ENCODE measurements around the gene PDE4D.

PDE4D gene

DNA sequence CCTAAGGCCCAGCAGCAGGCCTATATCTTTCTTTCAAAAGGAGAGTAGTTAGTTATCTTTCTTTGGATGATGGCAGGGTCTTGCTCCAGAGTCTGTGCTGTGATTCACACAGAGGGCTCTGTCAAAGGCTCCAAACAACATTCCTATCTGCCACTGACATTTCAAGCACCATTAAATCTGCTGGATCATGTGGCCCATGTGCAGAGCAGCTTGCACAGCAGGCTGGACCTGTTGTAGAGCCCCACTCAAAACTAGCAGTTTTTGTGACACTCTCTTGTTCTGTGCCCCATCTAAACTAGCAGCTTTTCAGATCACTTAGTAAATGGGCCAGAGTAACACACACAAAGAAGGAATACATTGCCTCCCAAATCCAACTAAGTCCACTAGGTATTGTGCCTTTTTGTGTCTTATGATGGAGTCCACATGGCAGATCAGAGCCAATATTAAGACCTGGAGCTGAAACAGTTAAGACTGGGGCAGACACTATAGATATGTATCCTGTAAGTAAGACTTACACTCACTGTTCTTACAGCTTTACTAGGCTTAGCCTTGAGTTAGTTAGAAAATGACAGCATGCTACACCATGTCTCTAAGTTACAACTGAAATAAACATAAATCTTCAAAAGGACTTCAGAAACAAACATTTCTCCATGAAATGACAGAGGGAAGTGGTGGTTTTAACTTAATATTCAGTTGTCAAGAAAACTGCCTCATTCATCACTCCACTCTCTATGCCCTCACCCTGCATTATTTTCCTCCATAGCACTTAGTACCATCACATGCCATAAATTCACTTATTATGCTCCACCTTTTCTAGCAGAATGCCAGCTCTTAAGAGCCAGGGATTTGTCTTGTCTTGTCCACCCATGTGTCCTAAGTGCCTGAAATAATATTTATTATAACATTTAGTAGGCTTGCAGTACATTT is 909.7 kb downstream of the PDE4D start:
- no peak for DNase-seq (ENCODE audit: low read depth in 1 of 2, low spot score in 1 of 2)
- H3K27ac ChIP-seq (replicated peaks), result no peak overlapping the region
- H3K27me3 ChIP-seq (ENCODE audit: insufficient read depth, poor library complexity, severe bottlenecking), result no peaks in the 10 kb centered on the region
- H3K4me3 ChIP-seq (replicated peaks; ENCODE audit: insufficient read depth, low read length), result no peak overlapping the region
- TF ChIP-seq, protein P1, sequence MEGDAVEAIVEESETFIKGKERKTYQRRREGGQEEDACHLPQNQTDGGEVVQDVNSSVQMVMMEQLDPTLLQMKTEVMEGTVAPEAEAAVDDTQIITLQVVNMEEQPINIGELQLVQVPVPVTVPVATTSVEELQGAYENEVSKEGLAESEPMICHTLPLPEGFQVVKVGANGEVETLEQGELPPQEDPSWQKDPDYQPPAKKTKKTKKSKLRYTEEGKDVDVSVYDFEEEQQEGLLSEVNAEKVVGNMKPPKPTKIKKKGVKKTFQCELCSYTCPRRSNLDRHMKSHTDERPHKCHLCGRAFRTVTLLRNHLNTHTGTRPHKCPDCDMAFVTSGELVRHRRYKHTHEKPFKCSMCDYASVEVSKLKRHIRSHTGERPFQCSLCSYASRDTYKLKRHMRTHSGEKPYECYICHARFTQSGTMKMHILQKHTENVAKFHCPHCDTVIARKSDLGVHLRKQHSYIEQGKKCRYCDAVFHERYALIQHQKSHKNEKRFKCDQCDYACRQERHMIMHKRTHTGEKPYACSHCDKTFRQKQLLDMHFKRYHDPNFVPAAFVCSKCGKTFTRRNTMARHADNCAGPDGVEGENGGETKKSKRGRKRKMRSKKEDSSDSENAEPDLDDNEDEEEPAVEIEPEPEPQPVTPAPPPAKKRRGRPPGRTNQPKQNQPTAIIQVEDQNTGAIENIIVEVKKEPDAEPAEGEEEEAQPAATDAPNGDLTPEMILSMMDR (IDR thresholded peaks at IDR 0.05; ENCODE audit: insufficient read depth, low read length), result no peak

DNA sequence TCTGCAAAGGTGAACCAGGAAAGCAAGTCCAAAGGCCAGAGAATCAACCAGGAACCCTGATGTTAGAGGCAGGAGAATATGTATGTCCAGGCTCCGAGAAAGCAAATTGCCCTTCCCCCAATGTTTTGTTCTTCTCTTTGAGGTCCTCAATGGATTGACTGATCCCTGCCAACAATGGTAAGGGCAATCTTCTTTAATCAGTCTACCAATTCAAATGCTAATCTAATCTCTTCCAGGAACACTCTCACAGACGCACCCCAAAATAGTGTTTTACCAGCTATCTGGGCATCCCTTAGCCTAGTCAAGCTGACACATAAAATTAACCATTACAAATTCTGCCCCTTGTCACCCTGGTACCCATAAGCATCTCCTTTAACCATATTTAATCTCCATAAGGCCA is 912.6 kb downstream of the PDE4D start:
- no peak for DNase-seq (ENCODE audit: low read depth in 1 of 2, low spot score in 1 of 2)
- Histone ChIP-seq H3K27ac (replicated peaks) (no peak overlapping the region), H3K4me3 (replicated peaks; ENCODE audit: insufficient read depth, low read length) (no peak overlapping the region), H3K27me3 (ENCODE audit: insufficient read depth, poor library complexity, severe bottlenecking) (no peaks in the 10 kb centered on the region)
- TF ChIP-seq, protein P2, sequence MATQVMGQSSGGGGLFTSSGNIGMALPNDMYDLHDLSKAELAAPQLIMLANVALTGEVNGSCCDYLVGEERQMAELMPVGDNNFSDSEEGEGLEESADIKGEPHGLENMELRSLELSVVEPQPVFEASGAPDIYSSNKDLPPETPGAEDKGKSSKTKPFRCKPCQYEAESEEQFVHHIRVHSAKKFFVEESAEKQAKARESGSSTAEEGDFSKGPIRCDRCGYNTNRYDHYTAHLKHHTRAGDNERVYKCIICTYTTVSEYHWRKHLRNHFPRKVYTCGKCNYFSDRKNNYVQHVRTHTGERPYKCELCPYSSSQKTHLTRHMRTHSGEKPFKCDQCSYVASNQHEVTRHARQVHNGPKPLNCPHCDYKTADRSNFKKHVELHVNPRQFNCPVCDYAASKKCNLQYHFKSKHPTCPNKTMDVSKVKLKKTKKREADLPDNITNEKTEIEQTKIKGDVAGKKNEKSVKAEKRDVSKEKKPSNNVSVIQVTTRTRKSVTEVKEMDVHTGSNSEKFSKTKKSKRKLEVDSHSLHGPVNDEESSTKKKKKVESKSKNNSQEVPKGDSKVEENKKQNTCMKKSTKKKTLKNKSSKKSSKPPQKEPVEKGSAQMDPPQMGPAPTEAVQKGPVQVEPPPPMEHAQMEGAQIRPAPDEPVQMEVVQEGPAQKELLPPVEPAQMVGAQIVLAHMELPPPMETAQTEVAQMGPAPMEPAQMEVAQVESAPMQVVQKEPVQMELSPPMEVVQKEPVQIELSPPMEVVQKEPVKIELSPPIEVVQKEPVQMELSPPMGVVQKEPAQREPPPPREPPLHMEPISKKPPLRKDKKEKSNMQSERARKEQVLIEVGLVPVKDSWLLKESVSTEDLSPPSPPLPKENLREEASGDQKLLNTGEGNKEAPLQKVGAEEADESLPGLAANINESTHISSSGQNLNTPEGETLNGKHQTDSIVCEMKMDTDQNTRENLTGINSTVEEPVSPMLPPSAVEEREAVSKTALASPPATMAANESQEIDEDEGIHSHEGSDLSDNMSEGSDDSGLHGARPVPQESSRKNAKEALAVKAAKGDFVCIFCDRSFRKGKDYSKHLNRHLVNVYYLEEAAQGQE (IDR thresholded peaks at IDR 0.05; ENCODE audit: insufficient replicate concordance, low read depth), result no peak
- TF ChIP-seq GABPA (IDR thresholded peaks at IDR 0.05; ENCODE audit: low read depth) (no peak), SPI1 (IDR thresholded peaks at IDR 0.05; ENCODE audit: borderline replicate concordance, low read depth) (no peak), POLR2AphosphoS5 (IDR thresholded peaks at IDR 0.05; ENCODE audit: low read depth) (no peak)
- TF ChIP-seq, protein P1 (IDR thresholded peaks at IDR 0.05; ENCODE audit: insufficient read depth, low read length), result no peak

GRCh38 chr5:58979090-58979489 is 914.4 kb downstream of the PDE4D start:
- DNase-seq (ENCODE audit: low read depth in 1 of 2, low spot score in 1 of 2), result no peak
- TF ChIP-seq SPI1 (IDR thresholded peaks at IDR 0.05; ENCODE audit: borderline replicate concordance, low read depth) (no peak), POLR2AphosphoS5 (IDR thresholded peaks at IDR 0.05; ENCODE audit: low read depth) (no peak), GABPA (IDR thresholded peaks at IDR 0.05; ENCODE audit: low read depth) (no peak)
- TF ChIP-seq, protein P2 (IDR thresholded peaks at IDR 0.05; ENCODE audit: insufficient replicate concordance, low read depth), result no peak
- TF ChIP-seq, protein P1 (IDR thresholded peaks at IDR 0.05; ENCODE audit: insufficient read depth, low read length), result no peak
- H3K27me3 ChIP-seq (ENCODE audit: insufficient read depth, poor library complexity, severe bottlenecking), result no peaks in the 10 kb centered on the region
- H3K27ac ChIP-seq (replicated peaks), result no peak overlapping the region
- H3K4me3 ChIP-seq (replicated peaks; ENCODE audit: insufficient read depth, low read length), result no peak overlapping the region
